Left forelimb (tissue), 1 donor: ENCODE measurements around the gene FCMR.

Experiments used
- DNase-seq: peaks from one replicate; pipeline ENCODE4 v3.0.0-alpha.2; 2018; ENCODE audit warnings: low spot score

The FCMR gene, protein sequence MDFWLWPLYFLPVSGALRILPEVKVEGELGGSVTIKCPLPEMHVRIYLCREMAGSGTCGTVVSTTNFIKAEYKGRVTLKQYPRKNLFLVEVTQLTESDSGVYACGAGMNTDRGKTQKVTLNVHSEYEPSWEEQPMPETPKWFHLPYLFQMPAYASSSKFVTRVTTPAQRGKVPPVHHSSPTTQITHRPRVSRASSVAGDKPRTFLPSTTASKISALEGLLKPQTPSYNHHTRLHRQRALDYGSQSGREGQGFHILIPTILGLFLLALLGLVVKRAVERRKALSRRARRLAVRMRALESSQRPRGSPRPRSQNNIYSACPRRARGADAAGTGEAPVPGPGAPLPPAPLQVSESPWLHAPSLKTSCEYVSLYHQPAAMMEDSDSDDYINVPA

DNA sequence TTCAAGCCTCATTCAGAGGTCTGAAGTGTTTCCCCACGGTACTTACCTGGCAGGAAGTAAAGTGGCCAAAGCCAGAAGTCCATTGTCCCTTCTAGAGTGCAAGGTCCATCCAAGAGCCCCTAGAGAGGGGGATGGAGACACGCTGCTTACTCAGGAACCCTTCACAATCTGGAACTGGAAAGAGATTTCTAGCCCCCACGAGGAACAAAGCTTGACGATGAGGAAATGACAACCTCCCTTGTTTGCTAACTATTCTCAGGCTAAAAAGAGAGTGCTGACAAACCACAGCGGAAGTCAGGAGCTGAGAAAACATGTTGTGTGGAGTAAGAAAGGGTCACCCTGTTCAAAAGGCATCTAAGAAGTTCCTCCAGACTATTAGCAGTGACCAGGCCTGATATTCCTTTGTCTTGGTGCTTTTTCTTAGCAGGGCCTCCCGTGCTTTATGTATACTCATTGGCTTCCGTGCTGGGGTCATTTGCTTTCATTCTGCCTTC lies at the start of gene FCMR:
FCMR (minus strand) TSS at position 170 of the 494 bp plus-strand sequence; CDS start at position 83, 87 bp downstream.
- DNase-seq = no peak

- no peak for DNase-seq
Observed at GRCh38 chr1:206971029-206971655, 49.4 kb upstream of the FCMR start.

GRCh38 chr1:206970446-206970845 lies 48.7 kb upstream of the FCMR start, which contains the start of gene FCAMR:
Gene FCAMR, minus strand, starts transcription at chr1:206970460. Its CDS starts 335 bp downstream, at chr1:206970125.
- DNase-seq = no peak

GRCh38 chr1:206969090-206969489 lies 47.3 kb upstream of the FCMR start:
- DNase-seq = no peak

GRCh38 chr1:206967096-206967849 lies 45.5 kb upstream of the FCMR start:
- DNase-seq = no peak

- no peak for DNase-seq
Observed at GRCh38 chr1:206965781-206966180, 44.0 kb upstream of the FCMR start.

DNA sequence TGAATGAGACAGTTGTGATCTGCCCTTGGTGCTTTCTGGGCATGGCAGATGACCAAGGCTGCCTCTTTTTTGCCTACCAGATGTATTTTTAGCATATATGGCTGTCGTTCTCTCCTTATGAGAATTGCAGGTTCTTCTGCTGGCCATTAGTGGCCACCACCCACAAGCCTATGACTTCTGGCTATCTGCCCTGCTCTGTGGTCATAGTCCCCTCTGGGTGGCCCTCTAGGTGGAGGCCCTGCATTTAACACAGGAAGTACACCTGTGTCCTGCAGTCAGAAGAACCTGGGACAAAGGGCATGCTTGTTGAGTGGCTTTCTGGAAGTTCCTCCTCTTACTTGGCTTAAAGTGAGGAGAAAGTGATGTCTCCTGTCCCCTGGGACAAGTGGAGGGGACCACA lies 42.0 kb upstream of the FCMR start:
- DNase-seq = no peak

DNA sequence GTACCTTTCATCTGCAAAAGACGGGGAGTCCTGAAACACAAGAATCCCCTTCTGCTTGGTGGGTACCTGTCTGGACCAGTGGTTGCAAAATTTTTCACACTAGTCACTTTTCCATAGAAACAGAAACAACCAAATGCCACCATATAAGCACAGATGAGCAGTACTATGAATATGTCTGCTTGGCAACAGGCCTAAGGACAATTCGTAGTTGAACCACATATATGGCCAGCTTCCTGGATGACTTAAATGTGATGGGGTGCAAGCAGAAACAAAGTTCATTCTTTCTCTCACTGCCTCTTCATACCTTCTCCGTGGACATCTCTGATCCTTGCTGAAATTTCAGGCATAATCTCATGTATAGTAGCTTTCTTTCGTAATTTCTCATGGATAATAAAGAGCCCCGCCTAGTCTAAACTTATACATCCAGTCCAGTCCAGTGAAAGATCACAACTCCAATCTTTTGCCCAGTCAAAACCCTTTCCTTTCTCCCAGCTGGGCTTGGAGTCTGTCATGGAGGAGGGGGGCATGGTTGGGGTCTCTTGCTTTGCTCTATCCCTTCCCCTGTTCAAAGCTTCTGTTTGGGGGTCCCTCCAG lies 41.5 kb upstream of the FCMR start:
- DNase-seq = no peak

GRCh38 chr1:206962272-206962671 lies 40.5 kb upstream of the FCMR start:
- DNase-seq = no peak

GRCh38 chr1:206961668-206962067 lies 39.9 kb upstream of the FCMR start:
- no peak for DNase-seq

- DNase-seq = no peak
Observed at GRCh38 chr1:206960676-206961386, 39.1 kb upstream of the FCMR start.

- DNase-seq = no peak
Observed at GRCh38 chr1:206958144-206958543, 36.4 kb upstream of the FCMR start.

DNA sequence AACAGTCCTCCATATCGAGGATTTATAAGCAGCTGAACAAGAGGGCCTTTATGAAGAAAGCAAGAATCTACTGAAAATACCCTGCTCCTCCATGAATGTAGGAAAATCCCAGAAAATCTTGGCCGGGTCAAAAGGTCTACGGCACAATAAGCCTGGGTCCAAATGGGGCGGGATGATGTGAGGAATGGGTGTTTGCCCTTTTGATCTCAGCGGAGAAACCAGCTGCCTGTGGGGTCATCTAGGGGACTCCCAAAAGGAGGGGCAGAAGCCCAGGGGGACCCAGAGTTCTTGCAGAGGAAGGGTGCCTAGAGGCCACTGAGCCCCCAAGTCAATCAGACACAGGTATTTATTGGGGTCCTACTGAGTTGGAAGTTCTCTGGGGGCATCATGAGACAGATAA lies 35.9 kb upstream of the FCMR start:
- DNase-seq = no peak

GRCh38 chr1:206955476-206956451 lies 34.0 kb upstream of the FCMR start:
- no peak for DNase-seq

- DNase-seq = no peak
Observed at GRCh38 chr1:206954459-206955342, 33.0 kb upstream of the FCMR start.

- no peak for DNase-seq
Observed at GRCh38 chr1:206953626-206954025, 31.9 kb upstream of the FCMR start.

DNA sequence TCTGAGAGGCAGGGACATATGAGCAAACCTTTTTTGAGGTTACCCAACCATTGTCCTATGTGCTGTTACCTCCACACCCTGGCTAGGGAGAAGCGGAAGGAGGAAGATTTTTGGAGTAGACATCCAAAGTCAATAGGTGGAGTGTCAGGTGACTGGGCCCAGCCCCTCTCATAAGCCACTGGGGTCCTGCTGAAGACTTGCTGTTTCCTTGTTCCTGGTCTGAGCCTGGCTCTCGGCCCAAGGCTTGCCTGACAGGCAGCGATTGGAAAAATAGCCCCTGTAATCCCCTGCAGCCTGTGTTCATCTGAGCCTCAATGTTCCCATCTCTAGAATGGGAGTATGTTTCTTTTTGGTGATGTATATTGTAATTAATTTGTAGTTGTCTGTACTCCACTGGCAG lies 31.4 kb upstream of the FCMR start:
- DNase-seq = no peak

- no peak for DNase-seq
Observed at GRCh38 chr1:206952171-206952570, 30.4 kb upstream of the FCMR start.
